ENCODE measurements around the gene TMBIM6.
"Not testable (repeated sequence)": the region's sequence is repeated elsewhere in the genome, so short reads cannot be mapped to it uniquely, and the experiment has no call there.

Gene TMBIM6

DNA sequence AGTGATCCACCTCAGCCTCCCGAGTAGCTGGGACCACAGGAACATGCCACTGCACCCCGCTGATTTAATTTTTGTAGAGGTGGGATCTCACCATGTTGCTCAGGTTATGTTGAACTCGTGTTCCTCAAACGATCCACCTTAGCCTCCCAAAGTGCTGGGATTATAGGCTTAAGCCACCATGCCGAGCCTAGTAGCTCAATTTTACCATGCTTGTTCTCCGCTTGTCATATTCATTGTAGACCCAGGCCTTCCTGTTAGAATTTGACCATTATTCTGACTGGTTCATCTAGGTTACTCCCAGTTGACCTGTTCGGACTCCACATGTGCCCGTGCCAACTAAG, 24.7 kb downstream of the TMBIM6 start:
- TF ChIP-seq, protein P1, sequence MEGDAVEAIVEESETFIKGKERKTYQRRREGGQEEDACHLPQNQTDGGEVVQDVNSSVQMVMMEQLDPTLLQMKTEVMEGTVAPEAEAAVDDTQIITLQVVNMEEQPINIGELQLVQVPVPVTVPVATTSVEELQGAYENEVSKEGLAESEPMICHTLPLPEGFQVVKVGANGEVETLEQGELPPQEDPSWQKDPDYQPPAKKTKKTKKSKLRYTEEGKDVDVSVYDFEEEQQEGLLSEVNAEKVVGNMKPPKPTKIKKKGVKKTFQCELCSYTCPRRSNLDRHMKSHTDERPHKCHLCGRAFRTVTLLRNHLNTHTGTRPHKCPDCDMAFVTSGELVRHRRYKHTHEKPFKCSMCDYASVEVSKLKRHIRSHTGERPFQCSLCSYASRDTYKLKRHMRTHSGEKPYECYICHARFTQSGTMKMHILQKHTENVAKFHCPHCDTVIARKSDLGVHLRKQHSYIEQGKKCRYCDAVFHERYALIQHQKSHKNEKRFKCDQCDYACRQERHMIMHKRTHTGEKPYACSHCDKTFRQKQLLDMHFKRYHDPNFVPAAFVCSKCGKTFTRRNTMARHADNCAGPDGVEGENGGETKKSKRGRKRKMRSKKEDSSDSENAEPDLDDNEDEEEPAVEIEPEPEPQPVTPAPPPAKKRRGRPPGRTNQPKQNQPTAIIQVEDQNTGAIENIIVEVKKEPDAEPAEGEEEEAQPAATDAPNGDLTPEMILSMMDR (IDR thresholded peaks at IDR 0.05; ENCODE audit: low read depth, low read length): no peak
- Histone ChIP-seq H3K9me3 (ENCODE audit: severe bottlenecking) (no peaks in the 10 kb centered on the region), H3K4me3 (ENCODE audit: low read depth, low read length) (no peak overlapping the region), H3K27me3 (ENCODE audit: insufficient read depth, low read depth, severe bottlenecking) (no peaks in the 10 kb centered on the region), H3K36me3 (peaks cover 40% of the 10 kb centered on the region), H3K27ac (no peak overlapping the region)
- DNase-seq: no peak

DNA sequence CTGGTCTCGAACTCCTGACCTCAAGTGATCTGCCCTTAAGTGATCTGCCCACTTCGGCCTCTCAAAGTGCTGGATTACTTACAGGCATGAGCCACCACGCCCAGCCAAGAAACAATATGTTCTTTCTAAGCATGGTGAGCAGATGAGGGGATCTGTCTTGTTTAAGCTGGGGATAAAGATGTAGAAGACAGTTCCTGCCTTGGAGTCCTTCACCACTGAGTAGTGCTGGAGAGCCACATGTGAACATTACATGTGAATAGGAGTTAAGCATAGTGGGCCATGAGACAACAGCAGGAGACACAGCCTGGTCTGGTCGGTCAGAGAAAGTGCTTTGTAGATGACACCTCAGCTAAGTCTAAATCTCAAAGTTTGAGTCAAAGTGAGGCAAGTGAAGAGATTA, 26.0 kb downstream of the TMBIM6 start:
- Histone ChIP-seq H3K4me3 (ENCODE audit: low read depth, low read length) (no peak overlapping the region), H3K9me3 (ENCODE audit: severe bottlenecking) (no peaks in the 10 kb centered on the region), H3K27ac (no peak overlapping the region), H3K36me3 (peaks cover 27% of the 10 kb centered on the region), H3K27me3 (ENCODE audit: insufficient read depth, low read depth, severe bottlenecking) (no peaks in the 10 kb centered on the region)
- TF ChIP-seq, protein P1 (IDR thresholded peaks at IDR 0.05; ENCODE audit: low read depth, low read length): 0 out of 2 replicates have a peak, but pooled peaks have one; percentile 19
- peak; percentile 73 for DNase-seq

- not testable (repeated sequence) for H3K36me3 ChIP-seq; H3K27me3 ChIP-seq (ENCODE audit: insufficient read depth, low read depth, severe bottlenecking); DNase-seq; H3K9me3 ChIP-seq (ENCODE audit: severe bottlenecking); H3K27ac ChIP-seq; H3K4me3 ChIP-seq (ENCODE audit: low read depth, low read length)
Measured at GRCh38 chr12:49773102-49773501, 31.7 kb downstream of the TMBIM6 start.

DNA sequence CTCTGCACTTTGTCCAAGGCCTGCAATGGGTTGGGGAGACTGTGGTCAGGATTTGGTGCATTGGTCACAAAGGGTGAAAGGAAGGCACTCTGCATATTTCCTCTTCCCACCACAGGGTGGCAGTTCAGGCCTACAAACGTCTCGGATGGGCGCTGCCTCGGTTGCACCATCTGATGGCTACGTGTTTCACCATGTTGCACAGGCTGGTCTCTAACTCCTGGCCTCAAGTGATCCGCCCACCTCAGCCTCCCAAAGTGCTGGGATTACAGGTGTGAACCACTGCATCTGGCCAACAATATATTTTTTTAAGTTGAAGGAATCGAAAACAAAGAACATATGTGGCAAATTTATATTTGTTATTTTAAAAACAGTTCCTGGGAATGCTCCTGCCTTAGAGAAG, 35.1 kb downstream of the TMBIM6 start:
- peak; percentile 71 for DNase-seq

DNA sequence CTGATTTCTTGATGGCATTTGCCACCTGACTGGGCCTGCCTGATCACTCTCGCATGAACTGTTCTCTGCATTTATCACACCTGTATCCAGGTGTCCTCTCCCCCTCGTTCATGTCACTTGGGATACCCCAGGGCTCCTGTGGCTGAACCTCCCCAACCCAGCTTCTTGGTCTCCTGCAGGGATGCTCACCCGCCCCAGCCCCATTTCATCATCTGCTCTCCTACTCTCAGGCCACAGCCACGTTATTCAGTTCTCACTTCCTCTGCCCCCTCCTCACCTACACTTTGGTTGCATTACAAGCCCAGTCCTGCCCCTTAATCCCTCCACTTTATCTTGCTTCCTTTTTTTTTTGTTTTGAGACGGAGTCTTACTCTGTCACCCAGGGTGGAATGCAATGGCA, 35.5 kb downstream of the TMBIM6 start:
- TF ChIP-seq, protein P1 (IDR thresholded peaks at IDR 0.05; ENCODE audit: low read depth, low read length): no peak
- Histone ChIP-seq H3K9me3 (ENCODE audit: severe bottlenecking) (no peaks in the 10 kb centered on the region), H3K27ac (peak overlapping the region; percentile 3), H3K4me3 (ENCODE audit: low read depth, low read length) (no peak overlapping the region), H3K27me3 (ENCODE audit: insufficient read depth, low read depth, severe bottlenecking) (no peaks in the 10 kb centered on the region), H3K36me3 (no peaks in the 10 kb centered on the region)
- peak; percentile 34 for DNase-seq

More for the DNA sequence above, 35.1 kb downstream of the TMBIM6 start:
- H3K36me3 ChIP-seq: no peaks in the 10 kb centered on the region
- peak overlapping the region; percentile 3 for H3K27ac ChIP-seq
- TF ChIP-seq, protein P1 (IDR thresholded peaks at IDR 0.05; ENCODE audit: low read depth, low read length): peak; percentile 89
- no peaks in the 10 kb centered on the region for H3K27me3 ChIP-seq (ENCODE audit: insufficient read depth, low read depth, severe bottlenecking)
- no peak overlapping the region for H3K4me3 ChIP-seq (ENCODE audit: low read depth, low read length)
- no peaks in the 10 kb centered on the region for H3K9me3 ChIP-seq (ENCODE audit: severe bottlenecking)

DNA sequence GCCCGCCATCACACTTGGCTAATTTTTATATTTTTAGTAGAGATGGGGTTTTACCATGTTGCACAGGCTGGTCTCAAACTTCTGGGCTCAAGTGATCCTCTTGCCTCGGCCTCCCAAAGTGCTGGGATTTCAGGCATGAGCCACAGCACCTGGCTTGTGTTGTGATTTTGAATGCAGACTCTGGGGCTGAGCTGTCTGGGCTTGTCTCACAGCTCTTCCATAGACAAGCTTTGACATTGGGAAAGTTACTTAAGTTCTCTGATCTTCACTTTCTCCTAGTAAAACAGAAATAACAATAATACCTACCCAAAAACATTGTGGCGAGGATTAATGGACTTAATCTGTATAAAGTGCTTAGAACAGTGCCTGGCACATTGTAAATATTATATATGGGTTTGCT, 36.0 kb downstream of the TMBIM6 start:
- no peak for DNase-seq
- no peaks in the 10 kb centered on the region for H3K9me3 ChIP-seq (ENCODE audit: severe bottlenecking)
- H3K36me3 ChIP-seq: no peaks in the 10 kb centered on the region
- no peaks in the 10 kb centered on the region for H3K27me3 ChIP-seq (ENCODE audit: insufficient read depth, low read depth, severe bottlenecking)
- H3K27ac ChIP-seq: no peak overlapping the region
- TF ChIP-seq, protein P1 (IDR thresholded peaks at IDR 0.05; ENCODE audit: low read depth, low read length): no peak
- no peak overlapping the region for H3K4me3 ChIP-seq (ENCODE audit: low read depth, low read length)
